ENCODE measurements around the gene SUN5. TPM values are rescaled to one million over a fixed set of nuclear protein-coding genes. Genes with fewer than 3 reads are reported as not detected.

The SUN5 gene
- total RNA-seq, 3 donors from 2014 or later = not detected

DNA sequence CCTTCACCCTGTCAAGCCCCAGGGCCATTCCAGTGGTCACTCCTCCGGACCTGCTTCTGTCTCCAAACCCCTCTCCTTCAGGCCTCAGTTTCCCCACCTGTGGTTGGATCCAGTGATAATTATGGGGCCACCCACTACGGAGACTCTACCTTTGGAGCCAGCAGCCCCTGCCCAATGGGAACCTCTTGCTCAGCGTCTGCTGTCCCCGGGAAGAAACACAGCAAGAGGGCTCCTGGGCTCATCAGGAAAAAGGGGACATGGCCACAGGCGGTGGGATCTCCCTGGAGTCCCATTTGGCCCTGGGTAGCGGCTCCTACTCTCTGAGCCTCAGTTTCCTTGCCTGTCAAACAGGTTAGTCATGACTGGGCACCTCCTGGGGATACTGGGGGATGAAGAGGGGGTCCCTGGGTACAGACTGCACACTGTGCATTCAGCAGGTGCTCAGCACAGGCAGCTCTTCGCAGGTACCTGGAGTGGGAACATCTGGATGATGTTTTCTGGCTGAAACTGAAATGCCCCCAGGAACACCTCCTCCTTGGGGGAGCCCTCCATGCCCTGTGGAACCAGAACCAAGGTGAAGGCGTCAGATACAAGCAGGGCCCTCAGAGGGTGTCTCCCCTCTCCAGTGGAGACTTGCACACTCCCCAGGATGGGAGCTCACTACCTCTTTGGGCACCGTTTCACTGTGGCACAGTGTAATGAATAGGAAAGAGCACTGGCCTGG lies 19.4 kb downstream of the SUN5 start:
- intact Hi-C loops (cut with DNase I; ENCODE audit: low total_unique reads) = no loop called here
- Histone ChIP-seq H3K4me3 (no peak overlapping the region), H3K9me3 (no peaks in the 10 kb centered on the region), H3K36me3 (no peaks in the 10 kb centered on the region), H3K4me1 (no peaks in the 10 kb centered on the region), H3K27ac (no peak overlapping the region), H3K27me3 (peaks cover 0 to 4% of the 10 kb centered on the region in 2 donors)
- no peak for DNase-seq (ENCODE audit: low spot score in 2 of 2)
- TF ChIP-seq POLR2AphosphoS5 (IDR thresholded peaks at IDR 0.05) (no peak), POLR2A (IDR thresholded peaks at IDR 0.05) (no peak)
- TF ChIP-seq, protein P1, sequence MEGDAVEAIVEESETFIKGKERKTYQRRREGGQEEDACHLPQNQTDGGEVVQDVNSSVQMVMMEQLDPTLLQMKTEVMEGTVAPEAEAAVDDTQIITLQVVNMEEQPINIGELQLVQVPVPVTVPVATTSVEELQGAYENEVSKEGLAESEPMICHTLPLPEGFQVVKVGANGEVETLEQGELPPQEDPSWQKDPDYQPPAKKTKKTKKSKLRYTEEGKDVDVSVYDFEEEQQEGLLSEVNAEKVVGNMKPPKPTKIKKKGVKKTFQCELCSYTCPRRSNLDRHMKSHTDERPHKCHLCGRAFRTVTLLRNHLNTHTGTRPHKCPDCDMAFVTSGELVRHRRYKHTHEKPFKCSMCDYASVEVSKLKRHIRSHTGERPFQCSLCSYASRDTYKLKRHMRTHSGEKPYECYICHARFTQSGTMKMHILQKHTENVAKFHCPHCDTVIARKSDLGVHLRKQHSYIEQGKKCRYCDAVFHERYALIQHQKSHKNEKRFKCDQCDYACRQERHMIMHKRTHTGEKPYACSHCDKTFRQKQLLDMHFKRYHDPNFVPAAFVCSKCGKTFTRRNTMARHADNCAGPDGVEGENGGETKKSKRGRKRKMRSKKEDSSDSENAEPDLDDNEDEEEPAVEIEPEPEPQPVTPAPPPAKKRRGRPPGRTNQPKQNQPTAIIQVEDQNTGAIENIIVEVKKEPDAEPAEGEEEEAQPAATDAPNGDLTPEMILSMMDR (IDR thresholded peaks at IDR 0.05) = no peak

DNA sequence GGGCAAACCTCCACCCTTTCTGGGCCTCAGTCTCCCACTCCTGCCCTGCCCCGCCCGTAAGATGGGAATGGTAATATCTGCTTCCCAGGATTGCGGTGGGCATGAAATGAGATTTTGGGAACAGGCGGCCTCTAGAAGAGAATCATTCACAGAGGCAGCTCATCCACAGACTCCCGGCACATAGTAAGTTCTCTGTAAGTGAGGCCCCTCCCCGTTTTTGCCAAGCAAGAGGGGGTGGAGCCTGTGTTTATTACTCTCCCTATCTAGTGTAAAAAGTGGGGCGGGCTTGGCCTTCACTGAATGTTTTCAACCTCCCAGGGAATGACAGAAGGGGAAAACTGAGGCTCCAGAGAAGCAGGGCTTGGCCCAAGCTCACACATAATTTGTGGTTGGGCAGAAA lies 20.0 kb downstream of the SUN5 start:
- intact Hi-C loops (cut with DNase I; ENCODE audit: low total_unique reads) = no loop called here
- Histone ChIP-seq H3K27ac (no peak overlapping the region), H3K4me1 (no peaks in the 10 kb centered on the region), H3K27me3 (peaks cover 0 to 4% of the 10 kb centered on the region in 2 donors), H3K4me3 (no peak overlapping the region), H3K9me3 (no peaks in the 10 kb centered on the region), H3K36me3 (no peaks in the 10 kb centered on the region)
- DNase-seq (ENCODE audit: low spot score in 2 of 2) = no peak
- no peak for TF ChIP-seq POLR2AphosphoS5 (IDR thresholded peaks at IDR 0.05)
- TF ChIP-seq POLR2A (IDR thresholded peaks at IDR 0.05) = no peak
- TF ChIP-seq, protein P1 (IDR thresholded peaks at IDR 0.05) = no peak

DNA sequence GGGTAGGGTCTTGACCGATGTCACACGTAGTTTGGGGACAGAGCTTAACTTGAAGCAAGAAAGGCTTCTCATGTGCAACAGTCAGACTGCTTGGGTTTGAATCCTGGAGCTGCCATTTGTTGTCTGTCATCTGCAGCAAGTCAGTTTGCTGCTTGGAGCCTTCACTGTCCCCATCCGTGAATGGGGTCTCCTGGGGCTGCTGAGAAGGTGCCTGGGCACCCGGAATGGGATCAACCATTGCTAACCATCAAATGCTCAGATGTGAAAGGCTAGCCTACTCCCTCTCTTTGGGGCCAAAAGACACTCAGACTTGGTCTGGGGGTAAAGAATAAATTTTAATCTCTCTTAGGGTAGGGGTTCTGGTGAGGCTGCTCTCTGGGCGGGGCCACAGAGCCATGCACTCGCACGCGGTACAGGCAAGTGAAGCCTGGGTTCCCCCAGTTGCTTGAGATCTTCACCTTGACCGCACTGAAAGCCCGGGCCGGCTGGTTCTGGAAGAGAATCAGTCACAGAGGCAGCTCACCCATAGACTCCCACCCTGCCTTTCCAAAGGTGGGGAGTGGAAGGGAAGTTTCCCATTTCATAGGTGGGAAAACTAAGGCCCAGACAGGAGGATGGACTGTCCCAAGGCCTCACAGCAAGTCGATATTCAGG lies 20.6 kb downstream of the SUN5 start:
- Histone ChIP-seq H3K4me3 (no peak overlapping the region), H3K27ac (no peak overlapping the region), H3K36me3 (no peaks in the 10 kb centered on the region), H3K9me3 (no peaks in the 10 kb centered on the region), H3K27me3 (peaks cover 0 to 4% of the 10 kb centered on the region in 2 donors), H3K4me1 (no peaks in the 10 kb centered on the region)
- no peak for DNase-seq (ENCODE audit: low spot score in 2 of 2)
- intact Hi-C loops (cut with DNase I; ENCODE audit: low total_unique reads) = no loop called here
- TF ChIP-seq, protein P1 (IDR thresholded peaks at IDR 0.05) = no peak
- TF ChIP-seq POLR2A (IDR thresholded peaks at IDR 0.05) (no peak), POLR2AphosphoS5 (IDR thresholded peaks at IDR 0.05) (no peak)

DNA sequence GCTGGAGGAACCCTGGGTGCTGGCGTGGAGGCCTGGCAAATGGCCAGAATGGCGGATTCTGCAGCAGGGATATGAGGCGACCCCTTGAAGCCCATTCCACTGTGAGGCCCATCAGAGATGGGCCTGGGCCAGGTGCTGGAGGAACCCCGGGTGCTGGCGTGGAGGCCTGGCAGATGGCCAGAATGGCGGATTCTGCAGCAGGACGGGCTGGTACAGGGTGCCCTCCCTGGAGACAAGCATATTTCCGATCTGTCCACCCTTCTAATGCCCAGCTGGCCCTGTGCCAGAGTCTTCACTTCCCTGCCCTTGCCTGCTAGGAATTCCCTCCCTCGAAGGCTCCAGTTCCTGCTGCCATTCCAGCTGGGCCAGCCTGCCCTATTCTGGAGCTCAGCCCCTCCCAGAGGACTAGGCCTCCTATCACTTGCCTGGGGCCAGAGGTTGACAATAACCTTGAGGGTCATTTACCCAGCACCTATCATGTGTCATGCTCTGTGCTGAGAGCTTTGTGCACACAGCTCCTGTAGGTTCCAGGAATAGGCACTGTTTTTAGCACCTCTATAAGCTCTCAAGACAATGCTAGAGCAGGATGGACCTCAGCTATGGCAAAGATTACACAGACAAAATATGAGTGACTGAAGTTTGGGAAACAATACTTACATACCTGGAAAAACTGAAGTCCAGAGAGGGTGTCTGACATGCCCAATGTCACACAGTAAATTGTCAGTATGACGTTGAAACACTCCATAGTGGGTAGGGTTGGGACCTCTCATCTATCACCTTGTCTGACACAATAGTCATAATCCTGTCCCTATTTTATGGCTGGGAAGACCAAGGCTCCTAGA lies 21.4 kb downstream of the SUN5 start:
- Histone ChIP-seq H3K36me3 (no peaks in the 10 kb centered on the region), H3K9me3 (no peaks in the 10 kb centered on the region), H3K4me1 (no peaks in the 10 kb centered on the region), H3K27ac (no peak overlapping the region), H3K27me3 (peaks cover 0 to 4% of the 10 kb centered on the region in 2 donors), H3K4me3 (no peak overlapping the region)
- intact Hi-C loops (cut with DNase I; ENCODE audit: low total_unique reads) = no loop called here
- no peak for DNase-seq (ENCODE audit: low spot score in 2 of 2)
- TF ChIP-seq, protein P1 (IDR thresholded peaks at IDR 0.05) = no peak
- TF ChIP-seq POLR2A (IDR thresholded peaks at IDR 0.05) = no peak
- TF ChIP-seq POLR2AphosphoS5 (IDR thresholded peaks at IDR 0.05) = no peak

All from breast epithelium (tissue), 4 donors.